SK-N-SH treated with all-trans-retinoic acid at 6 μM for 48 hours (cell line): Measurements from ENCODE around the gene SDHAF4.

Source experiments
- ARNTL ChIP-seq: fragments of 450-650 bp; formaldehyde crosslinking; IDR thresholded peaks from 2 replicates; pipeline ENCODE4 v1.5.0; 2020; ENCODE audit warnings: low read depth, mild to moderate bottlenecking, moderate library complexity, borderline replicate concordance
- POU6F1 ChIP-seq: fragments of 250-450 bp; sonication (Bioruptor Pico); IDR thresholded peaks from 2 replicates; pipeline ENCODE4 v1.8.0; 2021; ENCODE audit warnings: low read depth, mild to moderate bottlenecking, moderate library complexity, borderline replicate concordance
- ZNF70 ChIP-seq: fragments of 450-650 bp; formaldehyde crosslinking; IDR thresholded peaks from 2 replicates; pipeline ENCODE4 v1.5.0; 2020; ENCODE audit warnings: mild to moderate bottlenecking, moderate library complexity
- ZNF8 ChIP-seq: fragments of 450-650 bp; formaldehyde crosslinking; IDR thresholded peaks from 2 replicates; pipeline ENCODE4 v1.5.0; 2020; ENCODE audit warnings: mild to moderate bottlenecking, moderate library complexity

GRCh38 chr6:70566751-70567382 lies at the start of gene SDHAF4:
- TF ChIP-seq ARNTL (no peak), POU6F1 (CRISPR knock-in tag) (no peak), ZNF8 (CRISPR knock-in tag) (no peak), ZNF70 (CRISPR knock-in tag) (no peak)
